Mucosa of gallbladder (tissue), 1 donor: ENCODE results near the gene RFNG. TPM values are rescaled to one million over a fixed set of nuclear protein-coding genes. Genes with fewer than 3 reads are reported as not detected.

Experiments used
- DNase-seq: peaks from one replicate; pipeline ENCODE4 v3.0.0-alpha.2; 2020; ENCODE audit warnings: low spot score
- total RNA-seq: library from RNA; stranded (reverse); gene quantifications from one replicate; pipeline ENCODE4 v1.2.1, GENCODE V29; 2021
- donor health status: DM: no; HTN: no; CAD: no.

RFNG gene
- total RNA-seq, 1 donor from 2014 or later, result 51.6 TPM

GRCh38 chr17:82028246-82028645, 23.4 kb downstream of the RFNG start:
- no peak for DNase-seq

- no peak for DNase-seq
These were observed 26.1 kb downstream of the RFNG start for GRCh38 chr17:82025401-82026107.

GRCh38 chr17:82024859-82025258, 26.8 kb downstream of the RFNG start:
- no peak for DNase-seq

- DNase-seq, result no peak
These were observed 28.0 kb downstream of the RFNG start for GRCh38 chr17:82023447-82024241.

GRCh38 chr17:82022981-82023446, 28.6 kb downstream of the RFNG start, which contains the start of gene LRRC45:
TSS of gene LRRC45 (plus strand) at chr17:82023305. CDS start at chr17:82023644, 339 bp downstream.
- peak; percentile 100 for DNase-seq

GRCh38 chr17:82022310-82022980, 29.2 kb downstream of the RFNG start, which contains the start of gene CENPX:
TSS of gene CENPX (minus strand) at chr17:82022878. CDS start at chr17:82022861, 17 bp downstream.
- DNase-seq, result no peak

- no peak for DNase-seq
These were observed 29.7 kb downstream of the RFNG start for GRCh38 chr17:82021900-82022309.

GRCh38 chr17:82021107-82021899, 30.3 kb downstream of the RFNG start:
- DNase-seq, result peak; percentile 80

- no peak for DNase-seq
These were observed 31.0 kb downstream of the RFNG start for GRCh38 chr17:82020572-82021106.

GRCh38 chr17:82019690-82020571, 31.7 kb downstream of the RFNG start:
- no peak for DNase-seq

- no peak for DNase-seq
These were observed 32.5 kb downstream of the RFNG start for GRCh38 chr17:82018989-82019689.

GRCh38 chr17:82018152-82018988, 33.2 kb downstream of the RFNG start:
- no peak for DNase-seq

- no peak for DNase-seq
These were observed 33.9 kb downstream of the RFNG start for GRCh38 chr17:82017612-82018151.

GRCh38 chr17:82016875-82017459, 34.6 kb downstream of the RFNG start:
- no peak for DNase-seq

GRCh38 chr17:82016061-82016874, 35.3 kb downstream of the RFNG start:
- no peak for DNase-seq

GRCh38 chr17:82015311-82015971, 36.2 kb downstream of the RFNG start:
- no peak for DNase-seq

GRCh38 chr17:82014971-82015310, 36.7 kb downstream of the RFNG start:
- DNase-seq, result no peak
